GM18858 (cell line): ENCODE measurements around the gene BCL2.

ENCODE experiments used
- ATAC-seq: cut with Tn5 transposase; IDR thresholded peaks from one replicate; pipeline ENCODE4 v1.9.1; 2021; ENCODE audit not compliant: unreplicated experiment

BCL2 gene

GRCh38 chr18:63187223-63187574, 132.4 kb downstream of the BCL2 start:
- no peak for ATAC-seq

DNA sequence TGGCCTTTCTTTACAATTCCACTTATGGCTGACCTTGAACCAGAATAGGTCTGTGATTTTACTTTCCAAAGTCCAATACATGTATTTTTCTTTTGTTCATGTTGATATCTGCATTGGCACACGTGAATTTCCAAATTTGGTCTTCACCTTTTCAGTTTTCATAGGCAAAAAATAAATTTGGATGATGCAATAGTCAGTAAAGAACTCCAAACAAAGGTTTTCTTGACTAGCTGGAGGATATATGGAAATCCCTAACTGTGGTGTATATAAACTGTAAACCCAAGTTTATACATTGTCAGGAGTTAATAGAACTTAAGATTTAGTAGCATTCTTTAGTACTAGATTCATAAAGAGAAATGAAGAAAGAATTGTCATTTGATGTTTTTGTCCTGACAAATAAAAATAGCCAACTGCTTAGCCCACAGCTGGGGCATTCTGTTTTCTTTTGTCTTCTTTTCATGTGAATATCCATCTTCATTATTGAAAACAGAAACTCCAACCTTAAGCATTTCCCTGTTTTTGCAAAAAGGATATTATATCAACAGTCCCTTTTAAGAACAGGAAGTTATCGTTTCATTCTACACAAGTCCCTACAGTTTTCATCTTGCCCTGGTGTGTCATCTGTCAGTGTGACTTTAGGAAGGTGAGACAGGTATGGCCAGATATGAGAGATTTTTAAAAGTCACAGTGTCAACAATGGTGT, 132.9 kb downstream of the BCL2 start:
- ATAC-seq, result no peak

GRCh38 chr18:63185984-63186383, 133.6 kb downstream of the BCL2 start:
- no peak for ATAC-seq

- no peak for ATAC-seq
Observed at GRCh38 chr18:63183952-63184770, 135.4 kb downstream of the BCL2 start.

DNA sequence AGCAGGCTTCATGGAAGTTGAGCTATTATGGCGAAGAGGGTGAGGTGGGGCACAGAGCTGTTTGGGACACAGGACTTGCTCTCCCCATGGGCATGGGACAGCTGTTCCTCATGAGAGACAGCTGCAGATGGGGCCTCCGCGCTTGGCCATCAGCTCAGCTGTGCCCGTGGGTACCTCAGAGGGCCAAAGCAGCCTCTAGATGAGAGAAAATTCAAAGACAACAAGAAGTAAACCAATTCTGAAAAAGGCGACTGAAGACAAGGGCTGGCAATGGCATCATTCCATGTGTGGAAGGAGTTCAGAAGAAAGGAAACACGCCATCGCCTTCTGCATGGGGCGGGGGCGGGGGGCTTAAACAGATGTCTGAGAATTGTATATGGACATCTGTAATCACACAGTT, 136.2 kb downstream of the BCL2 start:
- no peak for ATAC-seq

DNA sequence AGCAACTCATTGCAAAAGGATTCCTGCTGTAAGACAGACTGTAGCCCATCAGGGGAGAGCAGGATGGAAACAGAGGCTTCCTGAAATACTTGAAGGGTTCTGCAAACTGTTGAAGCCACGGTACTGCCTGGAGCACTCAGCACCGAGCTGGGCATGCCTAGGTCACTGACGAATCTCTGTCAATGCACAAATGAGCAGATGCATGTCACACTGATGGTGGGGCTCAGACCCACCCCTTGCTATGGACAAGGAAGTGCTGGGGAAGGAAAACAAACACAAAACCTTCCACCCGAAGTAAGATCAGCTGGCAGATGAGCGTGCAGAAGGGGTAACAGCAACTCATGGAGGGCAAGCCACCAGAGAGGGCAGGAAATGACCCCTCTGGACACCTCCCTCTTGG, 136.7 kb downstream of the BCL2 start:
- ATAC-seq, result no peak

DNA sequence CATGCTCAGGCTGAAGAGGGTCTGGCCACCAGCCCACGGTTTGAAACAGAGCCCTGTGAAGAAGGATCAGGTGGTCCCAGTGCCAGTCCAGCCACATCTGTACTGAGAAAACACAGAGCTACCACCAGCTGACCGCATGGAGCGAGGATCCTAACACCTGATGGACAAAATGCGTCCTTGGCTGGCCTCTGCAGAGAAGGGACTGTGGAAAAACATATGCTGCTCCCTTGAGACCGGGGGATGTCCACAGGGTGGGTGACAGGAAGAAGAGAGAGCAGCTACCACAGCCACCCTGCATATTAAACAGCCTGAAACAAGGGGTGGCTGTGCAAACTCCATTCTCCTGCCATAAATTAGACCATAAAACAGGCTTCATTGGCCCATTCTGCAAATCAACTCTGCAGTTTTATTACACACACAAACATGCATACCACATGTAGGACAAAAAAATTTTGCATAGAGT, 137.2 kb downstream of the BCL2 start:
- no peak for ATAC-seq

GRCh38 chr18:63181706-63182309, 137.8 kb downstream of the BCL2 start:
- no peak for ATAC-seq

DNA sequence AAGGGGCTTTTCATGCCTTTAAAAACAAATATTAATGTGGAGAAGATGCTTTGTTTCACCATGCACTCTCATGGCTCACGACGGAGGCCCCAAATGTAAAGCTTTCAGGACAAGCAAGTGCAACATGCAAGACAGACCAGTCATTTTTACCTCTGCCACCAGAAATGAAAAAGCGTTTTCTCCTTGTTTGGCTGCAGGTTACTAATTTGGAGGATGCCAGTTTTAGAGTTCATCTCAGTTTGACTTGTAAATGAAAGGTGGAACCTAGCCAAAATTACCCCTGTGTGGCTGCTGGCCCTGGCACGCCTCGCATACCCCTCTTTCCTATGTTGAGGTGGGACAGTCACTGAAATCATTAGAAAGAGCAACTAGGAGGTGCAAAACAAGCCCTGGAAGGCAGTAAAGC, 138.6 kb downstream of the BCL2 start:
- ATAC-seq, result peak; percentile 50

GRCh38 chr18:63180321-63180720, 139.2 kb downstream of the BCL2 start:
- no peak for ATAC-seq

DNA sequence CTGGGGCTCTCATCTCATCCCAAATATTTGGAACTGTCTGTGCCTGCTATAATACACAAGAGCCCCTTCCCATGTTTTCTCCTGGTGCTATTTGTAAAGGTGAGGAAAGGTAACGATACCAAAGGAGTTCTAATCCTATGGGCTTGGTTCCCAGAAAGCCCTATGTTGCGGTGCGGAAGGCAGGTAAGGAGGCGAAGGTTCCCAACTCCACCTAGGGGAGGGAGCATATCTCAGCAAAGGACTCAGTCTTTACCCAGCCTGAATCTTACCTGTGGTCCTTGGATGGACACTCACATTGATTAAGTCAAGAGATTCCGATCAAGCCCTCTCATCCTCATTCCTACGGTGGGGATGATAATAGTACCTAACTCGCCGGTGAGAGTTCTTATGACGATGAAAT, 140.1 kb downstream of the BCL2 start:
- no peak for ATAC-seq

DNA sequence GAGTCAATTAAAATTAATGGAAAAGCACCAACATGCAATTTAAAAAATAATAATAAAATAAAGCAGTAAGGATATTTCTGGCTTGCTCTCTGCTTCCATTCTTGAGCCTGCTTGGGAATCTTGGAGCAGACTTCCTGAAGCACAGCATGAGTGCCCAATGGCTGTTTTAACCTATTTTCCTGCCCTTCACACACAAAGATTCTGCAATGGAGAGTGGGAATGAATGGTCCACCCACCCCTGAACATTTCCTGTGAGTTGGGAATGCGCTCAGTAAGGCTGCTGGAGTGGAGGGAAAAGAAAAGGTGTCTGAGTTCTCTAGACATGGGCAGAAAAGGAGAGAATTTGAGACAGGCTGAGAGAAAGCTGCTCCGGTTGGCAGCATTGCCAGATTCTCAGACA, 140.6 kb downstream of the BCL2 start:
- ATAC-seq, result no peak

DNA sequence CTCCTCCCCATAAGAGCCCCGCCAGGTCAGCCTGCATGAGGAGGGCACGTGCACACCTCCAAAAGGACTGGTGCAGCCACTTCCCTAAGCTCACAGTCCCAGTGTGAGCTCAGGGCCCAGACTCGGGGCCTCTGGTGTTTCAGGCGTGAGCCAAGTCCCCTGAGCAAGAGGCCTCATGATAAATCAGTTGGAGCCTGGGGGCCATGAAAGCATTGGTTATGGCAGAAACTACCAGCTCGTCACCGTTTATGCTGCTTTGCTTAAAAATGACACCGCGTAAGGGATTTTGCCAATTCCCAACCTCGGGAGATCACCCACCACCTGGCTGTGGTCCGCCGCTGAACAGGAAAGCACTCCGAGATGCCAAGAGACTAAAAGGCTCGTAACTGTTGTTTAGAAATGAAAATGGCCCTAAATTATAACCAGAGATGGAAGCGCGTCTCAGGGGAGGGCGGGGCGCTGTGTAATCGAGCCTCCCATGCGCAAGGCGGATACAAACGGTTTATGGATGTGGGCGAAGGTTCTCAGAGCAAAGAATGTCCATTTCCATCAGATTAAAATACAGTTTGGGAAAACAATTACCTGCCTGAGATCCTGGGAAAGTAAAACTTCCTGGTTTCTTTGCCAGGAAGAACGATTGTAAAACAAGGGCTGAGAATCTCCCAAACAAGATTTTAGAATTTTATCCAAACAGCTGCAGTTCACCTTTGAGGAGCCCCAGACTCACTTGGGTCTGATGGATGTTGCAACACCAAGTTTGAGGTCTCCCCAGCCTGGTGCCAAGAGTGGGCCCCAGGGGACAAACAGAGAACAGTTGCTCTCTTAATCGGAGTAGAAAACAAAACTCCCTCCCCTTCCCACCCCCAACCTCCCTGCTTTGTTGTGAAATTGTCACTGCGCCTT, 141.4 kb downstream of the BCL2 start:
- ATAC-seq, result no peak

GRCh38 chr18:63177259-63177658, 142.3 kb downstream of the BCL2 start:
- no peak for ATAC-seq

DNA sequence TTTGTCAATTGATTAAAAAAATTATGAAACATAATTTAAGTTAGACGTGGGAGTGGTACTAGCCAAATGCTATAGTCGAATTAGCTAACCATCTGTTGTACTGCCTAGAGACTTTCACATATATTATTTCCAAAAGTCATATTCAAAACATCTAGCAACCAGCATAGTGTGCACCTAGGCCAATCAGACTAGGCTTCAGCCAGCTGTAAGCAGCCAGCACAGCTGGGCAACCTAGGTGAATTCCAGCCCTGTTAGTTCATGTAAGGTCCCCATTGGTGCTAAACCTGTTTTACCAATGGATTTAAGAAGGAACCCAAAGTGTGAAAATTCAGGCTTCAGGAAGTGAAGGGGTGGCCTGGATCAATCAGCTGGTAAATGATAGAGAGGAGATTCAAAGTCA, 144.3 kb downstream of the BCL2 start:
- peak; percentile 53 for ATAC-seq

GRCh38 chr18:63173983-63174382, 145.6 kb downstream of the BCL2 start:
- ATAC-seq, result no peak

GRCh38 chr18:63169853-63170252, 149.7 kb downstream of the BCL2 start:
- ATAC-seq, result no peak

DNA sequence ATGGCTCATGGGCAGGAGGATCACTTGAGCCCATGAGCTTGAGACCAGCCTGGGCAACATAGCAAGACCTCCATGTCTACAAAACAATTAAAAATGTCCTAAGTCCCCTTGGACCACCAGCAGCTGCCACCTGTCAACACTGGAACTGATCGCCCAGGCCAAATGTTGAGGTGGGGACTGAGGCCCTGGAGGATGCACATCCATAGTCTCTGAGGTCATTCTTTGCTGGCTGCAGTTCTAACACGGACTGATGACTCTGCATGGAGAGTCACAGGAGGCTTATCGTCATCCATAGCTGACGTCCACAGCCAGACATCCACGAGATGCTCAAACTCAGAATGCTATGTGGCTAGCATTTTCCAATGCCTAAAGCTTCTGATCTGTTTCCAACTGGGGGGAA, 151.3 kb downstream of the BCL2 start:
- ATAC-seq, result no peak

GRCh38 chr18:63166142-63166541, 153.4 kb downstream of the BCL2 start:
- ATAC-seq, result no peak

GRCh38 chr18:63164396-63164795, 155.2 kb downstream of the BCL2 start:
- ATAC-seq, result no peak
